Prostate gland (tissue), 2 donors: ENCODE results near the gene GREB1. TPM values are rescaled to one million over a fixed set of nuclear protein-coding genes. Genes with fewer than 3 reads are reported as not detected.

ENCODE experiments used
- DNase-seq: peaks from one replicate; pipeline ENCODE4 v3.0.0-alpha.2; 2019; ENCODE audit warnings: low spot score
- H3K27ac ChIP-seq, 2 donors: fragments of 200-600 bp; sonication (generic); 2 replicates each; pipeline ENCODE4 v1.5.1; 2017 to 2019
- H3K27me3 ChIP-seq: fragments of 200-600 bp; sonication (generic); replicated peaks from 2 replicates; pipeline ENCODE4 v1.5.1; 2019; ENCODE audit not compliant: insufficient read depth
- H3K36me3 ChIP-seq, 2 donors: fragments of 200-600 bp; sonication (generic); 1 replicate in 1 of 2; 2 replicates in 1 of 2; pipeline versions ENCODE4 v1.5.1 to v1.8.1; 2017 to 2019
- H3K4me1 ChIP-seq: fragments of 200-600 bp; sonication (generic); replicated peaks from 2 replicates; pipeline ENCODE4 v1.5.1; 2019
- H3K4me3 ChIP-seq, 2 donors: fragments of 200-600 bp; sonication (generic); 2 replicates each; pipeline ENCODE4 v1.5.1; 2017 to 2019
- H3K9me3 ChIP-seq: fragments of 200-600 bp; sonication (generic); 2 replicates; pipeline ENCODE4 v1.5.1; 2017
- CTCF ChIP-seq, 4 experiments: fragments of 200-600 bp in 2 of 4; fragments of 450-650 bp in 2 of 4; sonication (generic) in 2 of 4; IDR thresholded peaks; 1 replicate in 3 of 4; 2 replicates in 1 of 4; pipeline ENCODE4 v1.5.1; 2016 to 2019; ENCODE audit warnings: antibody characterized with exemption in 4 of 4, mild to moderate bottlenecking in 2 of 4, moderate library complexity in 2 of 4
- POLR2A ChIP-seq: fragments of 450-650 bp; IDR thresholded peaks from one replicate; pipeline ENCODE4 v1.6.1; 2016; ENCODE audit warnings: antibody characterized with exemption, mild to moderate bottlenecking
- POLR2AphosphoS5 ChIP-seq: sonication (generic); formaldehyde crosslinking; IDR thresholded peaks from one replicate; pipeline ENCODE4 v1.6.1; 2017; ENCODE audit warnings: antibody characterized with exemption
- WGBS: methylation state at CpG from one replicate; pipeline ENCODE4 v1.1.5; 2018; 5-methylcytosine and 5-hydroxymethylcytosine counted together
- intact Hi-C: fragments of 100-400 bp; cut with DNase I; formaldehyde crosslinking; loops from one replicate; pipeline ENCODE4 v1.14.2; 2022
- total RNA-seq, 2 donors: library from RNA; depleted of rRNA; stranded (reverse); fragments of >200 nt; gene quantifications; one replicate each; pipeline ENCODE4 v1.1.0, GENCODE V29; 2016

GREB1 gene
- total RNA-seq, 2 donors from 2014 or later, result 224 to 392 TPM

GRCh38 chr2:11665510-11666362 is 131.9 kb downstream of the GREB1 start:
- TF ChIP-seq POLR2AphosphoS5 (no peak), CTCF (IDR thresholded peaks at IDR 0.05) (no peak), POLR2A (no peak)
- Histone ChIP-seq H3K27me3 (no peaks in the 10 kb centered on the region), H3K9me3 (no peaks in the 10 kb centered on the region), H3K4me1 (no peaks in the 10 kb centered on the region), H3K4me3 (no peak overlapping the region), H3K27ac (no peak overlapping the region), H3K36me3 (no peaks in the 10 kb centered on the region)
- 82% methylated on average over 10 of the region's 10 CpGs for WGBS
- no peak for DNase-seq
- intact Hi-C loops, result no loop called here

DNA sequence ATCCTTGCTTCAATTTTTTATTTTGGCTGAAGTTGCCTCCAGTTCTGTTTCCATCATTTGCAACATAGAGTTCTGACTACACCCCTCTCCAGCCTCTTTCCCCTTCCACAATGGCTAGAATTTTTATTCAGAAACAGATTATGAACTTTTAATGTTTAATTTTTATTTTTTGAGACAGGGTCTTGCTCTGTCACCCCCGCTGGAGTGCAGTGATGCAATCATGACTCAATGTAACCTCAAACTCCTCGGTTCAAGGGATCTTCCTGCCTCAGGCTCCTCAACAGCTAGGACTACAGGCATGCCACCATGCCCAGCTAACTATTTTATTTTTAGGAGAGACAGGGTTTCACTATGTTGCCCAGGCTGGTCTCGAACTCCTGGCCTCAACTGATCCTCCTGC is 133.3 kb downstream of the GREB1 start:
- H3K9me3 ChIP-seq, result no peaks in the 10 kb centered on the region
- no peak overlapping the region for H3K27ac ChIP-seq
- WGBS, result 81% methylated on average over 3 of the region's 3 CpGs
- no peaks in the 10 kb centered on the region for H3K4me1 ChIP-seq
- DNase-seq, result no peak
- no peak overlapping the region for H3K4me3 ChIP-seq
- H3K36me3 ChIP-seq, result no peaks in the 10 kb centered on the region
- no peak for TF ChIP-seq POLR2A
- no peak for TF ChIP-seq POLR2AphosphoS5
- no peak for TF ChIP-seq CTCF (IDR thresholded peaks at IDR 0.05)
- no peaks in the 10 kb centered on the region for H3K27me3 ChIP-seq
- intact Hi-C loops, result no loop called here

DNA sequence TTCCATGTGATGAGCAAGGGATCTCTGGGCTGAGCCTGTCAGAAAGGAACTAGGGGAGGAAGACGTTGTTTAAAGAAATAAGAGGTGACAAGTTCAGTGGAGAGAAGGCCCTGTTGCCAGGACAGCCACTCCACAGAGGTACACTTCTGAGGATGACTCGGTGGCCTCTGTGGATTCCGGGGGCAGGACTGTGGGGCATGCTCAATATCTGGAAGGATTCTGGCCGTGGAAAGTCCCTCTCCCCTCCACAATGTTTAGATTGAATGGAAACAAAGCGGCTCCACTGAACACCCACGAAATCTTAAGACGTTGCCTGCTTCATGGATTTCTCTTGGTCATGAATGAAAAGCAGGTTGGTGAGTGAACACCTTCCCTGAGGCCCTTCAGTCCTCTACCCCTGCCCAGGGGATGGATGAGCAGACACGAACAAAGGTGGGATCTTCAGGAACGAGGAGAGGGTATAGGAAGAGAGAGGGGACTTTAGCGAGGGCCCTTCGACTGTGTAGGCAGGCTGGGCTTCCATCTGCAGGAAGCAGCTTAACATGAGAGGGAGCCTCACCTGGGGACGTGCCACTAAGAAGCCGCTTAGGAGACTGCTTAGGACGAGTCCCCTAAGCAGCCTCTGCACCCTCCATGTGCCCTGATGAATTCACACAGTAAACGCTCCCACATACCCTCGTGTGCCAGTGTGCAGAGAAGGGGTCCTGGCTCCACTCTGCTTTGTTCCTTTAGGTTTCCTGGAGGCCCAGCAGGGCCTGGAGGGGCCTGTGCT is 134.2 kb downstream of the GREB1 start:
- Histone ChIP-seq H3K4me1 (no peaks in the 10 kb centered on the region), H3K9me3 (no peaks in the 10 kb centered on the region), H3K36me3 (no peaks in the 10 kb centered on the region), H3K4me3 (no peak overlapping the region), H3K27me3 (no peaks in the 10 kb centered on the region), H3K27ac (no peak overlapping the region)
- TF ChIP-seq CTCF (IDR thresholded peaks at IDR 0.05) (no peak), POLR2AphosphoS5 (no peak), POLR2A (no peak)
- intact Hi-C loops, result no loop called here
- DNase-seq, result no peak
- 80% methylated on average over 16 of the region's 16 CpGs for WGBS

GRCh38 chr2:11669454-11670291 is 135.8 kb downstream of the GREB1 start, which contains the start of gene NTSR2:
Gene NTSR2, minus strand, starts transcription at chr2:11670195. Its CDS starts 66 bp downstream, at chr2:11670129.
- Histone ChIP-seq H3K27me3 (no peaks in the 10 kb centered on the region), H3K4me1 (no peaks in the 10 kb centered on the region), H3K9me3 (no peaks in the 10 kb centered on the region), H3K27ac (no peak within 1 kb of the TSS), H3K4me3 (no peak within 1 kb of the TSS), H3K36me3 (no peaks in the 10 kb centered on the region)
- TF ChIP-seq CTCF (IDR thresholded peaks at IDR 0.05) (peak in 1 of 4 experiments; percentile 10), POLR2A (no peak), POLR2AphosphoS5 (no peak)
- WGBS, result 32% methylated on average over 55 of the region's 93 CpGs
- intact Hi-C loops, result no loop called here
- DNase-seq, result peak; percentile 28
